Neural progenitor cell (in vitro differentiated cells): ENCODE measurements around the gene OPHN1.

Experiments
- CTCF ChIP-seq: fragments of 200-600 bp; sonication (generic); IDR thresholded peaks from 2 replicates; pipeline ENCODE4 v1.5.1; 2017; ENCODE audit warnings: antibody characterized with exemption, mild to moderate bottlenecking
- EZH2phosphoT487 ChIP-seq: fragments of 200-600 bp; sonication (generic); IDR thresholded peaks from 2 replicates; pipeline ENCODE4 v1.6.1; 2017; ENCODE audit warnings: antibody characterized with exemption

DNA sequence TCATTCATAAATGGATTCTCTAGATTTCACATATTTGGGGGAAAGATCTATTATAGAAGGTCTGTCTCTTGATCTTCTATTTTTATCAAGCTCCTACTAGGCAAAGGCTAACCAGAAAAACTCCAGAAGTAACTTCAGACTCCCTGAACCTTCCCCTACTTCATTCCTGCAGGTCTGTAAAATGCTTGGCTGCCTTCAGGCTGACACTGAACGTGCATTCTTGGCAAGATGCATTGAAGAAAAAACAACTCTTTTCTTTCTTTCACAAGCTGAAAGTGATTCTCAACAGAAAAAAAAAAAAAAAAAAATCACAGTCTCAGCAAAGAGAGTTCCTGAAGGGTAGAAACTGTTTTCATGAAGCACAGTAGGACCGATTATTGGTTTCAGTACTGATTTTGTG lies 12.7 kb downstream of the OPHN1 start:
- no peak for TF ChIP-seq CTCF
- no peak for TF ChIP-seq EZH2phosphoT487
